ENCODE data around the gene SDK1. TPM values are rescaled to one million over a fixed set of nuclear protein-coding genes. Genes with fewer than 3 reads are reported as not detected.

The SDK1 gene
- total RNA-seq, 1 experiment from 2014 or later, result 9.3 TPM

GRCh38 chr7:3710531-3710930 is 409.5 kb downstream of the SDK1 start:
- no peak for ATAC-seq

GRCh38 chr7:3712841-3713240 is 411.8 kb downstream of the SDK1 start:
- Mint-ChIP-seq H3K9me3 (peaks cover 24% of the 10 kb centered on the region), H3K27me3 (ENCODE audit: low read depth) (no peaks in the 10 kb centered on the region), H3K4me1 (no peaks in the 10 kb centered on the region; the same call in 1 of the 2 replicates), H3K4me3 (no peak overlapping the region), H3K27ac (no peak overlapping the region), H3K36me3 (peaks cover 4% of the 10 kb centered on the region)
- ChIA-PET POLR2A (no interaction called here), CTCF (interaction anchor here (1.0 kb wide), 1 partner anchor 9 kb away, joined by 4 read pairs; no protein-coding TSS in a partner anchor)
- ATAC-seq (no peak), DNase-seq (ENCODE audit: low spot score) (no peak)
- TF ChIP-seq JUN (CRISPR knock-in tag; IDR thresholded peaks at IDR 0.05) (no peak), MLX (CRISPR knock-in tag; IDR thresholded peaks at IDR 0.05) (no peak), ZNF317 (CRISPR knock-in tag; IDR thresholded peaks at IDR 0.05; ENCODE audit: borderline replicate concordance, low read depth) (no peak), MAX (CRISPR knock-in tag; IDR thresholded peaks at IDR 0.05) (no peak), GRHL2 (CRISPR knock-in tag; IDR thresholded peaks at IDR 0.05; ENCODE audit: insufficient replicate concordance, severe bottlenecking) (no peak), ATF2 (CRISPR knock-in tag; IDR thresholded peaks at IDR 0.05; ENCODE audit: borderline replicate concordance, low read depth) (no peak), ZBTB21 (CRISPR knock-in tag; IDR thresholded peaks at IDR 0.05; ENCODE audit: borderline replicate concordance) (no peak), CBFB (CRISPR knock-in tag; IDR thresholded peaks at IDR 0.05; ENCODE audit: low read depth) (no peak), NR1H2 (CRISPR knock-in tag; IDR thresholded peaks at IDR 0.05) (no peak), ZNF281 (CRISPR knock-in tag; IDR thresholded peaks at IDR 0.05) (no peak), TP53 (CRISPR knock-in tag; IDR thresholded peaks at IDR 0.05) (no peak), PRDM15 (CRISPR knock-in tag; IDR thresholded peaks at IDR 0.05) (no peak), OVOL2 (CRISPR knock-in tag; IDR thresholded peaks at IDR 0.05; ENCODE audit: borderline replicate concordance) (no peak), CREB1 (CRISPR knock-in tag; IDR thresholded peaks at IDR 0.05) (no peak), KAT7 (CRISPR knock-in tag; IDR thresholded peaks at IDR 0.05; ENCODE audit: borderline replicate concordance) (no peak)

More at GRCh38 chr7:3710531-3710930, 409.5 kb downstream of the SDK1 start:
- Mint-ChIP-seq H3K4me3 (no peak overlapping the region), H3K9me3 (peaks cover 43% of the 10 kb centered on the region), H3K27ac (no peak overlapping the region), H3K4me1 (no peaks in the 10 kb centered on the region; the same call in 1 of the 2 replicates), H3K36me3 (peaks cover 10% of the 10 kb centered on the region), H3K27me3 (ENCODE audit: low read depth) (no peaks in the 10 kb centered on the region)
- ChIA-PET CTCF (interaction anchor here (0.9 to 1.6 kb wide), 2 partner anchors 38 to 516 kb away, joined by 3 to 4 read pairs; no protein-coding TSS in a partner anchor), POLR2A (no interaction called here)
- DNase-seq (ENCODE audit: low spot score), result no peak
- no peak for TF ChIP-seq NR2C2 (CRISPR knock-in tag; IDR thresholded peaks at IDR 0.05)
- TF ChIP-seq NR3C1 (CRISPR knock-in tag; conservative IDR thresholded peaks at IDR 0.05; ENCODE audit: low read depth), result no peak
- TF ChIP-seq FOXP4 (CRISPR knock-in tag; IDR thresholded peaks at IDR 0.05), result no peak
- no peak for TF ChIP-seq NR1H2 (CRISPR knock-in tag; IDR thresholded peaks at IDR 0.05)
- no peak for TF ChIP-seq ATF2 (CRISPR knock-in tag; IDR thresholded peaks at IDR 0.05; ENCODE audit: borderline replicate concordance, low read depth)
- TF ChIP-seq RELA (CRISPR knock-in tag; IDR thresholded peaks at IDR 0.05; ENCODE audit: borderline replicate concordance), result no peak
- no peak for TF ChIP-seq SMAD3 (CRISPR knock-in tag; IDR thresholded peaks at IDR 0.05; ENCODE audit: borderline replicate concordance)
- TF ChIP-seq ZNF263 (CRISPR knock-in tag; IDR thresholded peaks at IDR 0.05; ENCODE audit: low read depth), result no peak

Data from WTC11 (cell line).